ENCODE measurements around the gene HOXA2. TPM values are rescaled to one million over a fixed set of nuclear protein-coding genes. Genes with fewer than 3 reads are reported as not detected.

Gene HOXA2
- total and polyA plus RNA-seq, 2 of the 13 experiments (the other 11 are each of a cell fraction or from before 2014, with no cell fraction given) = 0.22 to 0.29 TPM

DNA sequence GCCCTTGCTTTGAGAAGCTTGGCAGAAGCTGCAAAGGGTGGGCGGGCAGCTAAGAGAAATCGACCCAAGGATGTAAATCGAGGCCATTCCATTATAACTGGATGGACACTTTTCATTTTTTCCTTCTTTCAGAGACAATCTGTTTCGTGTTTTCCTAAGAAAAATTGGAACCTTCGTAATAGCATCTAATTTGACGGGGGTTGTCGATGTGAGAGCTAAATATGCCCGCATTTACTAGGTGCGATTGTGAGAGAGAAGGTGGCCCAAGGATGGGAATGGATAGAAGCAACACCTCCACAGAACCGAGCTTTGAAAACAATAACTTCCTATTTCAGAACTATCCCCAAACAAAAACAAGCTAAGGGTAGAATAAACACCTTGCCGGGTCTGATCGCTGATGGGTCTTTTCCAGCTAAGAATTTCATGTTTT lies 28.9 kb upstream of the HOXA2 start:
- intact Hi-C loops (cut with micrococcal nuclease; ENCODE audit: unreplicated experiment) (loop anchor here (5.0 kb wide), 1 partner anchor 164 kb away; no protein-coding TSS in a partner anchor), in situ Hi-C loops (cut with HindIII; ENCODE audit: extremely low pct_ligation_motif_present, low pct_unique_long_range_greater_than_20kb) (no loop called here)
- H2AFZ ChIP-seq (ENCODE audit: low read length) = no peak overlapping the region
- no peaks in the 10 kb centered on the region for H3K79me2 ChIP-seq (ENCODE audit: insufficient read depth, low read length)
- peak overlapping the region; percentile 78 for H3K27ac ChIP-seq (ENCODE audit: extremely low read length, insufficient read depth, low read length)
- peak overlapping the region; percentile 82 for H3K9ac ChIP-seq (ENCODE audit: insufficient read depth, low read depth, low read length)
- FAIRE-seq (peak; percentile 15), DNase-seq (ENCODE audit: low spot score) (no peak), ATAC-seq (no peak)
- H3K27me3 ChIP-seq (ENCODE audit: control insufficient read depth in 1 of 2, insufficient read depth in 2 of 2, low read length in 2 of 2) = no peaks in the 10 kb centered on the region
- H3K4me3 ChIP-seq (replicated peaks in 1 of 3; ENCODE audit: insufficient read depth in 1 of 3, low read depth in 2 of 3, low read length in 3 of 3) = peak overlapping the region; percentile 62 to 88 (median 69)
- H3K36me3 ChIP-seq (replicated peaks in 1 of 2; ENCODE audit: control insufficient read depth in 1 of 2, insufficient read depth in 2 of 2, low read length in 2 of 2) = no peaks in the 10 kb centered on the region
- WGBS (ENCODE audit: low lambda C conversion rate) = 74% methylated on average over 12 of the region's 12 CpGs
- POLR2A ChIA-PET = interaction anchor here (0.8 to 5.0 kb wide), 14 partner anchors 10 to 783 kb away, joined by 3 to 118 read pairs (median 5); partner anchors contain the start of genes HOXA1, HOXA3, HOXA5 and SKAP2
- peaks cover 90% of the 10 kb centered on the region for H3K4me1 ChIP-seq (ENCODE audit: insufficient read depth, low read length)
- CTCF ChIA-PET (ENCODE audit: low intra/inter-chr PET ratio, low total read pairs) = no interaction called here
- H3K9me3 ChIP-seq (ENCODE audit: low read length) = no peaks in the 10 kb centered on the region
- TF ChIP-seq KAT7 (CRISPR knock-in tag; IDR thresholded peaks at IDR 0.05; ENCODE audit: borderline replicate concordance) (no peak), ZNF605 (CRISPR knock-in tag; IDR thresholded peaks at IDR 0.05) (0 out of 2 replicates have a peak, but pooled peaks have one; percentile 7), PRPF4 (IDR thresholded peaks at IDR 0.05; ENCODE audit: low read depth, low read length, poor library complexity, severe bottlenecking) (peak; percentile 87), ZNF83 (CRISPR knock-in tag; IDR thresholded peaks at IDR 0.05; ENCODE audit: borderline replicate concordance) (no peak), ZBTB38 (CRISPR knock-in tag; IDR thresholded peaks at IDR 0.05) (peak; percentile 17; the same call in 1 of the 2 replicates), ZNF260 (CRISPR knock-in tag; IDR thresholded peaks at IDR 0.05; ENCODE audit: borderline replicate concordance, low read depth) (no peak), TEAD3 (CRISPR knock-in tag; optimal IDR thresholded peaks at IDR 0.05; ENCODE audit: borderline replicate concordance) (no peak)
- TF ChIP-seq, protein P1, sequence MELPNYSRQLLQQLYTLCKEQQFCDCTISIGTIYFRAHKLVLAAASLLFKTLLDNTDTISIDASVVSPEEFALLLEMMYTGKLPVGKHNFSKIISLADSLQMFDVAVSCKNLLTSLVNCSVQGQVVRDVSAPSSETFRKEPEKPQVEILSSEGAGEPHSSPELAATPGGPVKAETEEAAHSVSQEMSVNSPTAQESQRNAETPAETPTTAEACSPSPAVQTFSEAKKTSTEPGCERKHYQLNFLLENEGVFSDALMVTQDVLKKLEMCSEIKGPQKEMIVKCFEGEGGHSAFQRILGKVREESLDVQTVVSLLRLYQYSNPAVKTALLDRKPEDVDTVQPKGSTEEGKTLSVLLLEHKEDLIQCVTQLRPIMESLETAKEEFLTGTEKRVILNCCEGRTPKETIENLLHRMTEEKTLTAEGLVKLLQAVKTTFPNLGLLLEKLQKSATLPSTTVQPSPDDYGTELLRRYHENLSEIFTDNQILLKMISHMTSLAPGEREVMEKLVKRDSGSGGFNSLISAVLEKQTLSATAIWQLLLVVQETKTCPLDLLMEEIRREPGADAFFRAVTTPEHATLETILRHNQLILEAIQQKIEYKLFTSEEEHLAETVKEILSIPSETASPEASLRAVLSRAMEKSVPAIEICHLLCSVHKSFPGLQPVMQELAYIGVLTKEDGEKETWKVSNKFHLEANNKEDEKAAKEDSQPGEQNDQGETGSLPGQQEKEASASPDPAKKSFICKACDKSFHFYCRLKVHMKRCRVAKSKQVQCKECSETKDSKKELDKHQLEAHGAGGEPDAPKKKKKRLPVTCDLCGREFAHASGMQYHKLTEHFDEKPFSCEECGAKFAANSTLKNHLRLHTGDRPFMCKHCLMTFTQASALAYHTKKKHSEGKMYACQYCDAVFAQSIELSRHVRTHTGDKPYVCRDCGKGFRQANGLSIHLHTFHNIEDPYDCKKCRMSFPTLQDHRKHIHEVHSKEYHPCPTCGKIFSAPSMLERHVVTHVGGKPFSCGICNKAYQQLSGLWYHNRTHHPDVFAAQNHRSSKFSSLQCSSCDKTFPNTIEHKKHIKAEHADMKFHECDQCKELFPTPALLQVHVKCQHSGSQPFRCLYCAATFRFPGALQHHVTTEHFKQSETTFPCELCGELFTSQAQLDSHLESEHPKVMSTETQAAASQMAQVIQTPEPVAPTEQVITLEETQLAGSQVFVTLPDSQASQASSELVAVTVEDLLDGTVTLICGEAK (IDR thresholded peaks at IDR 0.05) = no peak
- TF ChIP-seq, protein P1 (CRISPR knock-in tag; IDR thresholded peaks at IDR 0.05) = no peak
- TF ChIP-seq, protein P2, sequence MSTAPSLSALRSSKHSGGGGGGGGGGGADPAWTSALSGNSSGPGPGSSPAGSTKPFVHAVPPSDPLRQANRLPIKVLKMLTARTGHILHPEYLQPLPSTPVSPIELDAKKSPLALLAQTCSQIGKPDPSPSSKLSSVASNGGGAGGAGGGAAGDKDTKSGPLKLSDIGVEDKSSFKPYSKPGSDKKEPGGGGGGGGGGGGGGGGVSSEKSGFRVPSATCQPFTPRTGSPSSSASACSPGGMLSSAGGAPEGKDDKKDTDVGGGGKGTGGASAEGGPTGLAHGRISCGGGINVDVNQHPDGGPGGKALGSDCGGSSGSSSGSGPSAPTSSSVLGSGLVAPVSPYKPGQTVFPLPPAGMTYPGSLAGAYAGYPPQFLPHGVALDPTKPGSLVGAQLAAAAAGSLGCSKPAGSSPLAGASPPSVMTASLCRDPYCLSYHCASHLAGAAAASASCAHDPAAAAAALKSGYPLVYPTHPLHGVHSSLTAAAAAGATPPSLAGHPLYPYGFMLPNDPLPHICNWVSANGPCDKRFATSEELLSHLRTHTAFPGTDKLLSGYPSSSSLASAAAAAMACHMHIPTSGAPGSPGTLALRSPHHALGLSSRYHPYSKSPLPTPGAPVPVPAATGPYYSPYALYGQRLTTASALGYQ (CRISPR knock-in tag; IDR thresholded peaks at IDR 0.05) = 0 out of 2 replicates have a peak, but pooled peaks have one; percentile 12
- TF ChIP-seq, protein P3, sequence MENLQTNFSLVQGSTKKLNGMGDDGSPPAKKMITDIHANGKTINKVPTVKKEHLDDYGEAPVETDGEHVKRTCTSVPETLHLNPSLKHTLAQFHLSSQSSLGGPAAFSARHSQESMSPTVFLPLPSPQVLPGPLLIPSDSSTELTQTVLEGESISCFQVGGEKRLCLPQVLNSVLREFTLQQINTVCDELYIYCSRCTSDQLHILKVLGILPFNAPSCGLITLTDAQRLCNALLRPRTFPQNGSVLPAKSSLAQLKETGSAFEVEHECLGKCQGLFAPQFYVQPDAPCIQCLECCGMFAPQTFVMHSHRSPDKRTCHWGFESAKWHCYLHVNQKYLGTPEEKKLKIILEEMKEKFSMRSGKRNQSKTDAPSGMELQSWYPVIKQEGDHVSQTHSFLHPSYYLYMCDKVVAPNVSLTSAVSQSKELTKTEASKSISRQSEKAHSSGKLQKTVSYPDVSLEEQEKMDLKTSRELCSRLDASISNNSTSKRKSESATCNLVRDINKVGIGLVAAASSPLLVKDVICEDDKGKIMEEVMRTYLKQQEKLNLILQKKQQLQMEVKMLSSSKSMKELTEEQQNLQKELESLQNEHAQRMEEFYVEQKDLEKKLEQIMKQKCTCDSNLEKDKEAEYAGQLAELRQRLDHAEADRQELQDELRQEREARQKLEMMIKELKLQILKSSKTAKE (CRISPR knock-in tag; IDR thresholded peaks at IDR 0.05; ENCODE audit: borderline replicate concordance) = no peak
- TSS peak; percentile 51 for BruUV-seq (replicated peaks)
- peak overlapping the region; percentile 91 for H3K4me2 ChIP-seq (ENCODE audit: low read depth, low read length)
- no peaks in the 10 kb centered on the region for H4K20me1 ChIP-seq (ENCODE audit: insufficient read depth, low read length)

All from HepG2 (cell line).